ENCODE results near the gene RNF5.

RNF5 gene

DNA sequence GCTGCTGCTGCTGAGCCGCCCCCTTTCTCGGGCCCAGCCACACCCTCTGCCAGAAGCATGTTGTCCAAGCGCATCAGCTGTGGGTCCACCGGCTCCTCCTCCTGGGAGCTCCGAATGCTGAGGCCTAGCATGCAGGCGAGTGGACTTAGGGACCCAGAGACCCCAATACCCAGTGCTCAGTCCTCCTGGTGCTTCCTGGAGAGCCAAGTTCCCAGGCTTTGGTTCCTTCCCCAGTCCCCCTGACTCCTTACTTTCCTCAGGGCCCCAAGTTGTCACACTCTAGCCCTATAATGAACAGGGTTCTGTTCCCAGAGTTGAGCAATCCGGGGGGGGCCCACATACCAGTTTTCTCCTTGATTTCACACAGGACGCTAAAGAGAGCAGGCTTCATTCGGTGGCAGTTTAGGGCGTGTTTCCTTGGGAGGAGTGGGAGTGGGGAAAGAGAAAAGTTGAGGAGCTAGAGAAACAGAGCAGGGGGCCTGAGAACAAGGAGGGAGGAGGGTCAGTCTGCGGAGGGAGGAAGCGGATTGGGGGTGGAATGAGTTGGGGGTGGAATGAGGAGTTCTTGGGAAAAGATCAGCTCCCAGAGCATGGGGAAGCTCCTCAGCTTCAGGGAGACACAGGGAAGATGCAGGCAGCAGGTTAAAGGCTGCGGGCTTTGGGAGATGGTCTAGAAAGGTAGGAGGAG lies 10.3 kb downstream of the RNF5 start (continued):
- TF ChIP-seq ZNF8 (CRISPR knock-in tag; IDR thresholded peaks at IDR 0.05): no peak
- no peak for TF ChIP-seq ZC3H10 (CRISPR knock-in tag; IDR thresholded peaks at IDR 0.05)
- no peak for TF ChIP-seq CSDC2 (CRISPR knock-in tag; IDR thresholded peaks at IDR 0.05)

DNA sequence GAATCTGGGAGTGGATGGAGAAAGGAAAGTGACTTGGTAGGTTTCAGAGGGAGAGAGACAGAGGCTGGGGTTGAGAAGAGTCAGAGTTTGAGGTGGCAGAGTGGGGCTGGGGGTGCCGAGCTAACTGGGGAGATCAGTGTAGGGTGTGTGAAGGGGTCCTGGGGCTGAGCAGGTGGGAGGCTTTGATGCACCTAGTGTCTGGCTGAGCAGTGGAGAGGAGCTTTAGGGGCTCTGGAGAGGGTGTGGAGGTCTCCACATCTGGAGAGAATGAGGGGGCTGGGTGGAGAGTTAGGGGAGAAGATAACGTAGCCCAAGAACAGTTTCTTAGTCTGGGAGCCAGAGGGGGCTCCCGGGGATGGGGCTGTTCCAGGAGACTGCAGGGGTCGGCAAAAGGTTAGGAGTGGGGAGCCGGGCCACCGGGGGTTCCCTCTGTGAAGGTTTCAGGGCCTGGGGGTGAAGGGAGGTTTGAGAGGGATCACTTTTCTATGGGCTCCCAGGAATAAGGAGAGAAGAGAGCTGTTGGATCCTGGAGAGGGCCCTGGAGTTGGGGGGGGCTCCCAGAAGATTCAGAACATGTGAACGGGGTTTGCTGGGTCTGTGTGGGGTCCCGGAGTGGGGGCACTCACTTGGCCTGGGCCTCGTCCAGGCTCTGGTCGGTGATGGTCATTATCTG lies 11.0 kb downstream of the RNF5 start:
- peak; percentile 20 for ATAC-seq
- no peak for TF ChIP-seq RARB (CRISPR knock-in tag; IDR thresholded peaks at IDR 0.05)
- TF ChIP-seq ZNF565 (CRISPR knock-in tag; conservative IDR thresholded peaks at IDR 0.05; ENCODE audit: low read depth): no peak
- no peak for TF ChIP-seq ESRRG (CRISPR knock-in tag; IDR thresholded peaks at IDR 0.05)
- TF ChIP-seq, protein P1, sequence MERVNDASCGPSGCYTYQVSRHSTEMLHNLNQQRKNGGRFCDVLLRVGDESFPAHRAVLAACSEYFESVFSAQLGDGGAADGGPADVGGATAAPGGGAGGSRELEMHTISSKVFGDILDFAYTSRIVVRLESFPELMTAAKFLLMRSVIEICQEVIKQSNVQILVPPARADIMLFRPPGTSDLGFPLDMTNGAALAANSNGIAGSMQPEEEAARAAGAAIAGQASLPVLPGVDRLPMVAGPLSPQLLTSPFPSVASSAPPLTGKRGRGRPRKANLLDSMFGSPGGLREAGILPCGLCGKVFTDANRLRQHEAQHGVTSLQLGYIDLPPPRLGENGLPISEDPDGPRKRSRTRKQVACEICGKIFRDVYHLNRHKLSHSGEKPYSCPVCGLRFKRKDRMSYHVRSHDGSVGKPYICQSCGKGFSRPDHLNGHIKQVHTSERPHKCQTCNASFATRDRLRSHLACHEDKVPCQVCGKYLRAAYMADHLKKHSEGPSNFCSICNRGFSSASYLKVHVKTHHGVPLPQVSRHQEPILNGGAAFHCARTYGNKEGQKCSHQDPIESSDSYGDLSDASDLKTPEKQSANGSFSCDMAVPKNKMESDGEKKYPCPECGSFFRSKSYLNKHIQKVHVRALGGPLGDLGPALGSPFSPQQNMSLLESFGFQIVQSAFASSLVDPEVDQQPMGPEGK (CRISPR knock-in tag; IDR thresholded peaks at IDR 0.05; ENCODE audit: borderline replicate concordance): no peak; the same call in 1 of the 2 replicates
- TF ChIP-seq BACH2 (CRISPR knock-in tag; IDR thresholded peaks at IDR 0.05; ENCODE audit: borderline replicate concordance): no peak
- no peak for TF ChIP-seq ZNF8 (CRISPR knock-in tag; IDR thresholded peaks at IDR 0.05)
- TF ChIP-seq ARNTL (CRISPR knock-in tag; IDR thresholded peaks at IDR 0.05; ENCODE audit: borderline replicate concordance, low read depth): no peak
- TF ChIP-seq, protein P2, sequence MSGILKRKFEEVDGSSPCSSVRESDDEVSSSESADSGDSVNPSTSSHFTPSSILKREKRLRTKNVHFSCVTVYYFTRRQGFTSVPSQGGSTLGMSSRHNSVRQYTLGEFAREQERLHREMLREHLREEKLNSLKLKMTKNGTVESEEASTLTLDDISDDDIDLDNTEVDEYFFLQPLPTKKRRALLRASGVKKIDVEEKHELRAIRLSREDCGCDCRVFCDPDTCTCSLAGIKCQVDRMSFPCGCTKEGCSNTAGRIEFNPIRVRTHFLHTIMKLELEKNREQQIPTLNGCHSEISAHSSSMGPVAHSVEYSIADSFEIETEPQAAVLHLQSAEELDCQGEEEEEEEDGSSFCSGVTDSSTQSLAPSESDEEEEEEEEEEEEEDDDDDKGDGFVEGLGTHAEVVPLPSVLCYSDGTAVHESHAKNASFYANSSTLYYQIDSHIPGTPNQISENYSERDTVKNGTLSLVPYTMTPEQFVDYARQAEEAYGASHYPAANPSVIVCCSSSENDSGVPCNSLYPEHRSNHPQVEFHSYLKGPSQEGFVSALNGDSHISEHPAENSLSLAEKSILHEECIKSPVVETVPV (CRISPR knock-in tag; IDR thresholded peaks at IDR 0.05): no peak
- no peak for TF ChIP-seq ZFP30 (CRISPR knock-in tag; IDR thresholded peaks at IDR 0.05)
- TF ChIP-seq PPARA (CRISPR knock-in tag; IDR thresholded peaks at IDR 0.05; ENCODE audit: borderline replicate concordance): no peak
- TF ChIP-seq ZC3H10 (CRISPR knock-in tag; IDR thresholded peaks at IDR 0.05): no peak
- TF ChIP-seq ISL1 (CRISPR knock-in tag; IDR thresholded peaks at IDR 0.05): no peak
- no peak for TF ChIP-seq SNAI2 (CRISPR knock-in tag; IDR thresholded peaks at IDR 0.05)
- TF ChIP-seq GLIS3 (CRISPR knock-in tag; IDR thresholded peaks at IDR 0.05): no peak
- TF ChIP-seq, protein P3, sequence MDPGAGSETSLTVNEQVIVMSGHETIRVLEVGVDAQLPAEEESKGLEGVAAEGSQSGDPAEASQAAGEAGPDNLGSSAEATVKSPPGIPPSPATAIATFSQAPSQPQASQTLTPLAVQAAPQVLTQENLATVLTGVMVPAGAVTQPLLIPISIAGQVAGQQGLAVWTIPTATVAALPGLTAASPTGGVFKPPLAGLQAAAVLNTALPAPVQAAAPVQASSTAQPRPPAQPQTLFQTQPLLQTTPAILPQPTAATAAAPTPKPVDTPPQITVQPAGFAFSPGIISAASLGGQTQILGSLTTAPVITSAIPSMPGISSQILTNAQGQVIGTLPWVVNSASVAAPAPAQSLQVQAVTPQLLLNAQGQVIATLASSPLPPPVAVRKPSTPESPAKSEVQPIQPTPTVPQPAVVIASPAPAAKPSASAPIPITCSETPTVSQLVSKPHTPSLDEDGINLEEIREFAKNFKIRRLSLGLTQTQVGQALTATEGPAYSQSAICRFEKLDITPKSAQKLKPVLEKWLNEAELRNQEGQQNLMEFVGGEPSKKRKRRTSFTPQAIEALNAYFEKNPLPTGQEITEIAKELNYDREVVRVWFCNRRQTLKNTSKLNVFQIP (CRISPR knock-in tag; IDR thresholded peaks at IDR 0.05; ENCODE audit: borderline replicate concordance, low read depth): no peak
- no peak for TF ChIP-seq ZFP3 (CRISPR knock-in tag; IDR thresholded peaks at IDR 0.05)

DNA sequence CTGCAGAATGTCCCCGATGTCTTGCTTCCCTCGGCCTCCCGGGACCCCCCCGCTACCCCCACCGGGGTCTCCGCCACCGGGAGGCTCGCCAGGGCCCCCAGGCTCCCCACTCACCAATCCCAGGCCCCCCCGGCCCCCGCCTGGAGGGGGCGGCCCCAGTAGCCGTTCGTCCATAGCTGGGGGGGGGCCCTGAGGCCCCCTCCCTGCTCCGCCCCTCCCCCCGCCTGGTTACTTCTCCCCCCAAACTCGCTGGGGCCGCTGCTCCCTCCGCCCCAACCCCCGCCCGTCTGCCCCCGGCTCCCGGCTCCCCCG lies 11.5 kb downstream of the RNF5 start:
- no peak for ATAC-seq
- TF ChIP-seq ZNF70 (CRISPR knock-in tag; IDR thresholded peaks at IDR 0.05): no peak
- no peak for TF ChIP-seq CSDC2 (CRISPR knock-in tag; IDR thresholded peaks at IDR 0.05)
- TF ChIP-seq, protein P4, sequence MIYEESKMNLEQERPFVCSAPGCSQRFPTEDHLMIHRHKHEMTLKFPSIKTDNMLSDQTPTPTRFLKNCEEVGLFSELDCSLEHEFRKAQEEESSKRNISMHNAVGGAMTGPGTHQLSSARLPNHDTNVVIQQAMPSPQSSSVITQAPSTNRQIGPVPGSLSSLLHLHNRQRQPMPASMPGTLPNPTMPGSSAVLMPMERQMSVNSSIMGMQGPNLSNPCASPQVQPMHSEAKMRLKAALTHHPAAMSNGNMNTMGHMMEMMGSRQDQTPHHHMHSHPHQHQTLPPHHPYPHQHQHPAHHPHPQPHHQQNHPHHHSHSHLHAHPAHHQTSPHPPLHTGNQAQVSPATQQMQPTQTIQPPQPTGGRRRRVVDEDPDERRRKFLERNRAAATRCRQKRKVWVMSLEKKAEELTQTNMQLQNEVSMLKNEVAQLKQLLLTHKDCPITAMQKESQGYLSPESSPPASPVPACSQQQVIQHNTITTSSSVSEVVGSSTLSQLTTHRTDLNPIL (CRISPR knock-in tag; IDR thresholded peaks at IDR 0.05; ENCODE audit: low read depth): no peak
- TF ChIP-seq, protein P1 (CRISPR knock-in tag; IDR thresholded peaks at IDR 0.05; ENCODE audit: borderline replicate concordance): 0 out of 2 replicates have a peak, but pooled peaks have one; percentile 64
- no peak for TF ChIP-seq ESRRG (CRISPR knock-in tag; IDR thresholded peaks at IDR 0.05)

Data from SK-N-SH treated with all-trans-retinoic acid at 6 μM for 48 hours (cell line).